GM19025 (cell line): ENCODE results near the gene ZSCAN25.
"Not testable (repeated sequence)": the region's sequence is repeated elsewhere in the genome, so short reads cannot be mapped to it uniquely, and the experiment has no call there.

Experiments used
- ATAC-seq: cut with Tn5 transposase; IDR thresholded peaks from one replicate; pipeline ENCODE4 v1.9.1; 2021; ENCODE audit warnings: mild to moderate bottlenecking, low read depth, moderate library complexity; ENCODE audit not compliant: unreplicated experiment

Gene ZSCAN25

DNA sequence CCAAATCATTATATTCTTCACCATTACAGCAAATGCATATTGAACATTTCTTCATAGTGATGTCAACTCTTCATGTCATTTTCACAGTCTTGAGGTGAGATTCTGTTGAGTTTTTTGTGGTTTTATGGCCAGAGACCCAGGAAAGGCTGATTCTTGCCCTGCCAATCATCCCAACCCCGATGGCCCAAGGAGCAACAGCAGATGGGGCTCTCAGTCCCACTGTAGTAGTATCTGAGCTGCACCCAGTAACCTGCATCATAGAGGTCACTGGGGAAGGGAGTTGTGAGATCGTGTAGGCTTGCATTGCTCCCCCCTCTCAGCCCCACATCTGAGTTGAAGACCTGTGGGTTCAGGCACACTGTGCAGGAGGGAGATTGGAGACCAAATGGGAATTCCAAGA, 26.7 kb downstream of the ZSCAN25 start:
- ATAC-seq: no peak

DNA sequence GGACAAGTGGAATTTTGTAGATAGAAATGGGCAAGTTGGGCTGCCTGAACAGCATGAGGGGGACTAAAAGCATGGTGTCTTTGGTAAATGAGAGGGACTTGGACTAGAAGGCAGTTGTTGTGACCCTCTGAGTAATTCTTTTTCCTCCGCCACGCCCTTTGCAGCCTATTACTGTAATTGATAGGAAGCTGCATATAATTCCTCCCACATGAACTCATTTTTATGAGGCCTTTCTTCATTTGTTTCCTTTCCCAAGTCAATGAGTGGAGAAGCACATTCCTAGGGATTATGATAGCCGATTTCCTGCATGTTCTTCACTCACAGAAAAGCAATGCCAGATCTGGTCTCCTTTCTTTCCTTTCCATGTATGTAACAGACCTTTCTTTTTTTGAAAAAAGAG, 27.7 kb downstream of the ZSCAN25 start:
- ATAC-seq: no peak

- no peak for ATAC-seq
Observed at GRCh38 chr7:99645590-99645989, 28.8 kb downstream of the ZSCAN25 start.

DNA sequence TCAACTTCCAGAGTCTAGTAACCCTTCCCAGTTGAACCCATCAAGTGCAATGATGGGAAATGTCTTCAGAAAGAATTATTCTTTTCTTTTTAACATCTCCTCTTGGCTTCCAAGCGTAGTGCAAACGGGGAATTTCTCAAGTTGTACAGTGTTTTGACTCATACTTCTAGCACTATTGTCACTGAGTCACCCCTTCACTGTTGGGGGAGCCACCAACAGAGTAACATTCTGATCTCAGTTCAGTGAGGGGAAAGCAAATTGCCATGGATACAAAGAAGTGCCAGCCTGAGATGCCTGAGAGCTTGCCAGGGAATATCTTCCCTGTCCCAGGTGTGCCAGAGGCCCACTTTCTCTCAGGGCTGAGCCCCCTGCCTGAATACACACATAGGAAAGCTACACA, 32.1 kb downstream of the ZSCAN25 start:
- ATAC-seq: no peak

GRCh38 chr7:99651290-99651689, 34.5 kb downstream of the ZSCAN25 start:
- ATAC-seq: no peak

DNA sequence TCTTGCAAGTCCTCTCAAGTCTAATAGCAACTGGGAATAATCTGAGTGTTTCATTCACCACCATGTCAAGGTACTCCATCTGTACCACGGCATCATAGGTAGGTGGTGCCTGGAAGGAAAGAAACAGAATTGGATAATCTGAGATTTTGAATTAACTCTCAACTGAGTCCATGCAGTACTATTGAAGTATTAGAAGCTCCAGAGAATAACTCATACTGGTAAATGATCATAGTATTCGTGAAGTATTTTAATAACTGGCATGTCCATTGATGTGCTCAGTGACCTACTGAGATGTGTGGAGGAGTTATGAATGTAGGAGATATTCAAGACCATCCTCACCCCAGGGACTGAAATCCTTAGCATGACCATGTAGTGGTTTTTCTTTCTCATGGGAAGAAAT, 35.9 kb downstream of the ZSCAN25 start:
- no peak for ATAC-seq

GRCh38 chr7:99653269-99653668, 36.5 kb downstream of the ZSCAN25 start:
- ATAC-seq: not testable (repeated sequence)

DNA sequence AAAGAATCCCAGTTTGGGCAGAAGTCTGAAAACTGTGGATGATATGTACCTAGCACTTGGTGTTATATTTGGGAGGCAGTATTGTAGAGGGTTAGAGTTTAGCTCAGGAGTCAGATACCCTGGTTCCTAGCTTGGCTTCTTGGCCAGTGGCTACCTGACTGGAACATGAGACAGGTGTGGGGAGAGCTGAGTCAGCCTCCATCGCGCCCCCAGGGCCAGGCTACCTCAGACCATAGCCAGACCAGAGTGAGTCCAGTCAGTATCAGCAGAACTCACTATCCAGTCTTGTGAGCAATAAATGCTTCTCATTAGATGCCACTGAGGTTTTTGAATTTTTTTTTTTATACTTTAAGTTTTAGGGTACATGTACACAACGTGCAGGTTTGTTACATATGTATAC, 37.0 kb downstream of the ZSCAN25 start:
- ATAC-seq: no peak

- not testable (repeated sequence) for ATAC-seq
Observed at GRCh38 chr7:99654626-99655025, 37.9 kb downstream of the ZSCAN25 start.

- not testable (repeated sequence) for ATAC-seq
Observed at GRCh38 chr7:99657879-99658278, 41.1 kb downstream of the ZSCAN25 start.

DNA sequence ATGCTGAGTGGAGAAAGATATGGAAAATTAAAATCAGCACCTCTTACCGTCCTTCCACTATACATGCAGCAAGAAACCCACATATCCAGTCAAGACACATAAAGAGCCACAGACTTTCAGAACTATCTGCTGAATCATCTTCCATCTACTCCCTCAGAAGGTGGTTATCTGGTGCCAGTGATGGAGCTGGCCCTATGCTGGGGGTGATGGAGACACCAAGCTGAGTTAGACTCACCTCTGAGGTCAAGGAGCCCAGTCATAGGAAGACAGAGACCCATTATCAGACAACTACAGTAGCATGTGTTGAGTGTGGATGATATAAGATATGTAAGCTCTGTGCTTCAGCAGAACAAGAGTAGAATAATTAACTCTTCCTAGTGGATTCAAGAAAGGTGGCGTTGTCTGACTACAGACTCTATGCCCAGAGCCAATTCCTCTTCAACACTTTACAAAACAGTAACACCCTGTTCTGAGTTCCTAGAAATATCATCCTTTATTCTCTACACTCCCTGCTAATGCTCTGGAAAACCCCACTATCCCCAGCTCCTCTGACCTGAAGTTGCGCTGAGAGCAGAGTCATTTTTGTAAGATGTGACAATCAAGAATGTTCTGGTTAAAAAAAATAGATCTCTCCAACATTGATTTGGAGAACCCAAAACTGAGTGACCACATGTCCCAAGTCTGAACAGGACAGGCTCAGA, 48.7 kb downstream of the ZSCAN25 start:
- no peak for ATAC-seq

GRCh38 chr7:99666013-99666395, 49.3 kb downstream of the ZSCAN25 start:
- ATAC-seq: no peak

DNA sequence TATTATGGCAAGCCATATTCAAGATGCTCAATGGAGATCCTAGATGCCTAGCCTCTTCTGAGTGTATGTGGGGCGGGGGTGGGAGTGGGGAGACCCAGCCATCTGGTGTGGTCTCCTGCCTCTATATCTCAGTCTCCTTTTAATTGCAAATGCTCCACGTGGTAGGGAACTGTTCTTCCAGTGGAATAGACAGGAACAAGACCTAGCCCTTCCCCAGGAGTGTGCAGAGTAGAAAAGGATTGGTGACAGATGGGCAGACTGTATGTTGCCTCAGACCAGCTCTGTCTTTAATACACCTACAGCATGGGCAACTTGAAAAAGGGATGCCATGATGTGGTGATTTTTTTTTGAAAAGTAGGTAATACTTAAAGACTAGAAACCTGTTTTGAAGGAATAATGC, 50.4 kb downstream of the ZSCAN25 start:
- no peak for ATAC-seq

DNA sequence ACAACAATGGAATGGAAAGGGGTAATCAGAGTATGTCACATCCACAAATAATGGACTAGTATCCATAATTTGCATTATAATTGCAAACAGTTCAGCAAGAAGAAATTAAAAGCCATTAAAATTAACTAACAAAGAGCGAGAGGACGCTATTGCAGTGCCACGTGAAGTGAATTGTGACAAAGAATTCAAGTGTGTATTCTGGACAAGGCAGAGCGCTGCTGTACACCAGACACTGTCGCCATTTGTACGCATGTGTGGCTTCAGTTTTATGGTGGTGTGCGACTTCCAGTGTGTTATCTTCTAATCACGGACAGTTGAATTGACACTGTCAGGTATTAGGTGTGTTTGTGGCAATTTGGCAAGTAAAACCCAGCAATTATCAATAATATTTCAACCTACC, 51.8 kb downstream of the ZSCAN25 start:
- no peak for ATAC-seq

- ATAC-seq: no peak
Observed at GRCh38 chr7:99669782-99670181, 53.0 kb downstream of the ZSCAN25 start.

- no peak for ATAC-seq
Observed at GRCh38 chr7:99672573-99672972, 55.8 kb downstream of the ZSCAN25 start.

DNA sequence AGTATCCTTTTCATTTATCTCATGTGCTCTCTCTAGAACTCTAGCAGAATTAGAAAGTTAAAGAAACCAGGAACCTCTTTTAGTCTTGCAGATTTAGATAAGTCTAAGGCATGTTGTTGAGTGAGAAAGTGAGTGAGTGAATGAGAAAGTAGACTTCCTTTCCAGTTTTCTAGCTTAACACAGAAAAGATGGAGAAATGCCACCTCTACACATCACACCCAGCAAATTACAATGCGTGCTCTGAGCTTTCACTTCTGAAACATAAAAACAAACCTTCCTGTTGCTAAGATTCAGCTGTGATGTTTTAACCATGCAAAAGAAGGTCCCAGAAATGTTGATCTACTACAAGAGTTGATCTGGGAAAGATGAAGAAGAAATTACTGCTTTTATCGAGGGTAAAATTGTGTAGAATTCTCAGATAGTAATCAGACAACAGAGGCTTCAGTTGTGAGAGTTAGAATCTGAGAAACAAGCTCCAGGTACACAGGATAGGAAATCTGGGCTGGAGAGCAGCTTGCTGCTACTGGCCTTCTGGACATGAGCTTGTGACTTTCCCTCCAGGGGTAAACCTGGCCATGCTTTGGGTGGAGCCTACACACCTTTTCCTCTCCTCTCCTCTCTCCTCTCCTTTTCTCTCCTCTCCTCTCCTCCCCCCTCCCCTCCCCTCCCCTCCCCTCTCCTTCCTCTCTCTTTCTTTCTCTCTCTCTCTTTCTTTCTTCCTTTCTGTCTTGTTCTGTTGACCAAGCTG, 58.4 kb downstream of the ZSCAN25 start:
- ATAC-seq: no peak

- ATAC-seq: no peak
Observed at GRCh38 chr7:99677013-99677647, 60.4 kb downstream of the ZSCAN25 start.

DNA sequence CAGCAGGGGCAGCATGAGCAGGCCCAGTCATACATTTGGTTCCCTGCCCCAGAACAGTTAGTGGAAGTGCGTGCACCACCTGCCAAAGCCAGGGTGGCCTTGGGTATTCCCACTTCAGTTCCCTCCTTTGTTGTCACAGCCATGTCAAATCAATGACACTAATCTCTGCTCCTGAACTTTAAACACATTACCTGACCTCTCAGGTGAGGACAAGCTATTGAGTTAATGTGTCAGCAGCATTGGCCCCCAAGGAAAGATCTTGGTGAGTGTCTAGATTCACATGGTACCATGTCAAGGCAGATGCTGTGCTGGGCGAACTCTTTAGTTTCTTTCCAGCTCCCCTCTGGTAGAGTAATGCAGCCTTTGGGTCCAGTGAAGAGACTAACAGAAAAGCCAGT, 60.9 kb downstream of the ZSCAN25 start:
- no peak for ATAC-seq

- ATAC-seq: no peak
Observed at GRCh38 chr7:99679032-99679399, 62.3 kb downstream of the ZSCAN25 start.

GRCh38 chr7:99679400-99680191, 62.9 kb downstream of the ZSCAN25 start, which contains the start of gene CYP3A5:
Gene CYP3A5, minus strand, starts transcription at chr7:99679996. Its CDS starts 100 bp downstream, at chr7:99679896.
- ATAC-seq: no peak
